GM12878 (cell line): ENCODE data around the gene CDYL2. TPM values are rescaled to one million over a fixed set of nuclear protein-coding genes. Genes with fewer than 3 reads are reported as not detected.

Experiments used
- BCL11A ChIP-seq: IDR thresholded peaks from 2 replicates; pipeline ENCODE4 v1.6.1; 2011; ENCODE audit warnings: low read depth, low read length
- BCLAF1 ChIP-seq: fragments of 450-650 bp; IDR thresholded peaks from 2 replicates; pipeline ENCODE4 v1.6.1; 2017; ENCODE audit warnings: antibody characterized with exemption, mild to moderate bottlenecking, moderate library complexity
- CHD1 ChIP-seq: IDR thresholded peaks from 2 replicates; pipeline ENCODE4 v1.6.1; 2012; ENCODE audit warnings: low read depth, low read length, improper control_type of control experiment
- CREM ChIP-seq: IDR thresholded peaks from 2 replicates; pipeline ENCODE4 v1.6.1; 2014; ENCODE audit warnings: antibody characterized with exemption, low read depth
- EZH2 ChIP-seq: IDR thresholded peaks from 2 replicates; pipeline ENCODE4 v1.6.1; 2012; ENCODE audit warnings: low read depth, mild to moderate bottlenecking, control low read depth, inconsistent platforms, low read length, borderline replicate concordance; ENCODE audit not compliant: control insufficient read depth
- FOXK2 ChIP-seq: fragments of 450-650 bp; IDR thresholded peaks from 2 replicates; pipeline ENCODE4 v1.6.1; 2017; ENCODE audit warnings: mild to moderate bottlenecking, moderate library complexity
- KLF5 ChIP-seq: fragments of 450-650 bp; IDR thresholded peaks from 2 replicates; pipeline ENCODE4 v1.6.1; 2014; ENCODE audit warnings: mild to moderate bottlenecking; ENCODE audit not compliant: partially characterized antibody
- MAX ChIP-seq: IDR thresholded peaks from 2 replicates; pipeline ENCODE4 v1.6.1; 2012; ENCODE audit warnings: low read depth, low read length, improper control_type of control experiment
- MEF2A ChIP-seq: IDR thresholded peaks from 2 replicates; pipeline ENCODE4 v1.6.1; 2011; ENCODE audit warnings: low read depth, mild to moderate bottlenecking, low read length, moderate library complexity; ENCODE audit not compliant: insufficient read depth
- PBX3 ChIP-seq: IDR thresholded peaks from 2 replicates; pipeline ENCODE4 v1.6.1; 2011; ENCODE audit warnings: mild to moderate bottlenecking, low read depth, low read length, moderate library complexity; ENCODE audit not compliant: insufficient replicate concordance
- POLR2AphosphoS2 ChIP-seq: IDR thresholded peaks from 2 replicates; pipeline ENCODE4 v1.6.1; 2011; ENCODE audit warnings: low read depth, mild to moderate bottlenecking, low read length, improper control_type of control experiment, moderate library complexity
- RB1 ChIP-seq: fragments of 450-650 bp; formaldehyde crosslinking; IDR thresholded peaks from 2 replicates; pipeline ENCODE4 v1.6.1; 2017; ENCODE audit warnings: mild to moderate bottlenecking, borderline replicate concordance
- RELA ChIP-seq: fragments of 450-650 bp; IDR thresholded peaks from 2 replicates; pipeline ENCODE4 v1.8.0; 2014; ENCODE audit warnings: borderline replicate concordance; ENCODE audit not compliant: partially characterized antibody
- SIX5 ChIP-seq: IDR thresholded peaks from 2 replicates; pipeline ENCODE4 v1.6.1; 2011; ENCODE audit warnings: mild to moderate bottlenecking, low read depth, low read length, moderate library complexity; ENCODE audit not compliant: severe bottlenecking
- SKIL ChIP-seq: fragments of 450-650 bp; IDR thresholded peaks from 2 replicates; pipeline ENCODE4 v1.6.1; 2017; ENCODE audit warnings: mild to moderate bottlenecking, low read depth, inconsistent platforms; ENCODE audit not compliant: poor library complexity, severe bottlenecking
- TBL1XR1 ChIP-seq: IDR thresholded peaks from 2 replicates; pipeline ENCODE4 v1.6.1; 2012; ENCODE audit warnings: low read depth, low read length, improper control_type of control experiment
- WRNIP1 ChIP-seq: IDR thresholded peaks from 2 replicates; pipeline ENCODE4 v1.6.1; 2011; ENCODE audit warnings: low read depth, low read length, improper control_type of control experiment, borderline replicate concordance
- ZBTB33 ChIP-seq: fragments of 450-650 bp; IDR thresholded peaks from 2 replicates; pipeline ENCODE4 v1.6.1; 2017; ENCODE audit warnings: mild to moderate bottlenecking
- ZNF217 ChIP-seq: fragments of 450-650 bp; IDR thresholded peaks from 2 replicates; pipeline ENCODE4 v1.6.1; 2017; ENCODE audit warnings: antibody characterized with exemption, mild to moderate bottlenecking
- polyA plus RNA-seq, 11 experiments: library from polyadenylated mRNA; depleted of rRNA in 4 of 11; unstranded in 6 of 11; stranded (reverse) in 5 of 11; fragments of >200 nt; fragmentation: Nextera tagmentation in 4 of 11; fragmentation: Illumina TruSeq in 1 of 11; extraction: Ambion mirVana in 4 of 11; extraction: Trizol in 1 of 11; gene quantifications; 1 replicate in 1 of 11; 2 replicates in 10 of 11; pipeline versions ENCODE4 v1.2.1 to v1.2.3, GENCODE V29; 2011 to 2016; ENCODE audit warnings: inconsistent platforms in 2 of 11, missing spikeins in 2 of 11, low read depth in 1 of 11
- total RNA-seq, 4 experiments: library from RNA; depleted of rRNA in 3 of 4; stranded (reverse); fragments of >200 nt in 3 of 4; fragmentation: Illumina TruSeq in 1 of 4; extraction: Trizol in 1 of 4; gene quantifications; 2 replicates each; pipeline versions ENCODE4 v1.2.1 to v1.2.3, GENCODE V29; 2013 to 2021
- TF ChIP-seq, protein P1 (sequence below): IDR thresholded peaks from 2 replicates; pipeline ENCODE4 v1.6.1; 2012; ENCODE audit warnings: low read depth, low read length, improper control_type of control experiment

CDYL2 gene
- total and polyA plus RNA-seq, 10 of the 15 experiments (the other 5 are each of a cell fraction or from before 2014, with no cell fraction given), result 0.27 to 22.9 (median 3.9) TPM

GRCh38 chr16:80580109-80580832 lies 224.1 kb downstream of the CDYL2 start (continued):
- TF ChIP-seq CHD1 (0 out of 2 replicates have a peak, but pooled peaks have one; percentile 56), KLF5 (peak; percentile 57), RB1 (no peak), ZBTB33 (no peak), BCLAF1 (no peak), RELA (peak; percentile 72), EZH2 (no peak), WRNIP1 (no peak), SIX5 (no peak), ZNF217 (no peak), SKIL (peak; percentile 85), TBL1XR1 (peak; percentile 66; the same call in 1 of the 2 replicates), PBX3 (no peak), POLR2AphosphoS2 (no peak), MEF2A (0 out of 2 replicates have a peak, but pooled peaks have one; percentile 37), BCL11A (peak; percentile 70), MAX (no peak), FOXK2 (peak; percentile 31; the same call in 1 of the 2 replicates), CREM (peak; percentile 79)
- TF ChIP-seq, protein P1, sequence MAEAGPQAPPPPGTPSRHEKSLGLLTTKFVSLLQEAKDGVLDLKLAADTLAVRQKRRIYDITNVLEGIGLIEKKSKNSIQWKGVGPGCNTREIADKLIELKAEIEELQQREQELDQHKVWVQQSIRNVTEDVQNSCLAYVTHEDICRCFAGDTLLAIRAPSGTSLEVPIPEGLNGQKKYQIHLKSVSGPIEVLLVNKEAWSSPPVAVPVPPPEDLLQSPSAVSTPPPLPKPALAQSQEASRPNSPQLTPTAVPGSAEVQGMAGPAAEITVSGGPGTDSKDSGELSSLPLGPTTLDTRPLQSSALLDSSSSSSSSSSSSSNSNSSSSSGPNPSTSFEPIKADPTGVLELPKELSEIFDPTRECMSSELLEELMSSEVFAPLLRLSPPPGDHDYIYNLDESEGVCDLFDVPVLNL, result no peak
